ENCODE results near the gene RASA4. TPM values are rescaled to one million over a fixed set of nuclear protein-coding genes. Genes with fewer than 3 reads are reported as not detected.
"Not testable (repeated sequence)": the region's sequence is repeated elsewhere in the genome, so short reads cannot be mapped to it uniquely, and the experiment has no call there.

Gene RASA4
- total and polyA plus RNA-seq, 4 donors = 30.9 to 131 (median 56.7) TPM

DNA sequence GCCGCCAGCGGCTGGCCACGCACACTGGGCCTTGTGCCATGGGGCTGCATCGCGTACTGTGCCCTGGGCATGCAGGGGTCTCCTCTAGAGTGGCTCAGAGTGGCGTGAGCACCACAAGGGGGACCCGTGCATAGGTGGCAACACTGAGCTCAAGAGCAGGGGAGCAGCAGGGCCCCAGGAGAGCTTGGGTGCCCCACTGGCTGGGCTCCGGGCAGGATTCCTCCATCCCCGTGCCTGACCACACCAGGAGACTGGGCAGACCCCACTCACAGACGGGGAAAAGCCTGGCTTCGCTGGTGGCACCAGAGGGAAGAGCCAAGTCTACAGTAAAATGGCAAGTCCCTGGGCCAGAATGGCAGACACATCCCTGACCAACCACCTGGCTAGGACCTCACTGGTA is 47.9 kb downstream of the RASA4 start:
- H3K9me3 ChIP-seq (ENCODE audit: control insufficient read depth, insufficient read depth, low read length); H3K27ac ChIP-seq (ENCODE audit: low read depth, low read length); H3K4me1 ChIP-seq (ENCODE audit: control insufficient read depth, insufficient read depth, low read length); DNase-seq (ENCODE audit: low read depth in 4 of 6, low spot score in 6 of 6); H3K4me3 ChIP-seq (ENCODE audit: low read depth, low read length); H3K27me3 ChIP-seq (ENCODE audit: control insufficient read depth, insufficient read depth, low read length); H3K36me3 ChIP-seq (ENCODE audit: control insufficient read depth, insufficient read depth, low read length): not testable (repeated sequence)
- 80% methylated on average over 1 of the region's 11 CpGs for WGBS (ENCODE audit: insufficient coverage)

DNA sequence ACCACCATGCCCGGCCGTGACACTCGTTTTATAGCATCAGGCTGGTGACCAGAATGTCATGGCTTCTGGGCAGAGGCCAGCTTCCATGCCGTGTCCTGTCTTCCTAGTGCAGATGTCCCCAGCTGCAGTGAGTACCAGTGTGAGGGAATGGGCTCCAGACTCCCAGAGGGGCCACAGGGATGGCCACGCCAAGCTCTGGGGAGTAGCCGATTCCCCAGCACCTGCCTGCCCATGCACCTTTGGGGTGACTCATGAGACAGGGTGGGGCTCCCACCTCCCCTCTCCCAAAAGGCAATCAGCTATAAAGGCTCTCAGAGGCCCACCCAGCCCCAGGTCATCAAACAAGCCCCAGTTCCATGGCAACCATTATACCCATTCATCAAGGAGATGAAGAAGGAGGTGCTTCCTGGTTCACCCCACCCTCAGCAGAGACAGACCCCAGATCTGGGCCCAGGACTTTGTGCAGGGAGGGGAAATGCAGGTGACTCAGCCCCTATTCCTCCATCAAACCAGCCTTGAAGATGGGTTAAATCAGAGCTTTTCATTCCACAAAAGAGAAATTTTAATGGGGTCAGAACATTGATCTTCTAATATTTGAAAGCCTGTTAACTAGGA is 65.6 kb downstream of the RASA4 start, which contains the start of gene SPDYE2:
Gene SPDYE2 (plus strand): TSS at position 419 of the 615 bp plus-strand sequence. CDS start 2,030 bp downstream, outside the sequence.
- not testable (repeated sequence) for H3K27me3 ChIP-seq (ENCODE audit: control insufficient read depth, insufficient read depth, low read length); H3K27ac ChIP-seq (ENCODE audit: low read depth, low read length); H3K36me3 ChIP-seq (ENCODE audit: control insufficient read depth, insufficient read depth, low read length); DNase-seq (ENCODE audit: low read depth in 4 of 6, low spot score in 6 of 6); H3K4me3 ChIP-seq (ENCODE audit: low read depth, low read length); H3K9me3 ChIP-seq (ENCODE audit: control insufficient read depth, insufficient read depth, low read length); H3K4me1 ChIP-seq (ENCODE audit: control insufficient read depth, insufficient read depth, low read length)
- no CpG with 5 or more reads among the region's 6 CpGs for WGBS (ENCODE audit: insufficient coverage)

DNA sequence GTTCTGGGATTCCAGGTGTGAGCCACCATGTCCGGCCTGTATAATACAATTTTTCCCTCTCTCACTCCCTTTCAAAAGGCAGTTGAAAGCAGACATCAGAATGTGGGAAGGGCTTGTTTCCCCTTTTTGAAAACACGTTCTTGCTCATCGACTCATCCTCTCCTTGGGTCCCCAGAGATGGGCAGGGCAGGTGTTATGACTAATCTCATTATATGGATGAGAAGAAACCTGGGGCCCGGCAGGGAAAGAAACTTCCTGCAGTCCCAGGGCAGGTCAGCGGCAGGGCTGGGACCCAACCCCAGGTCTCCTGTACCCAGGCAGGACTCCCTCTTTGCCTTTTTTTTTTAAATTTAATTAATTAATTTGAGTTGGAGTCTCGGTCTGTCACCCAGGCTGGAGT is 70.2 kb downstream of the RASA4 start:
- WGBS (ENCODE audit: insufficient coverage) = no CpG with 5 or more reads among the region's 6 CpGs
- not testable (repeated sequence) for H3K27me3 ChIP-seq (ENCODE audit: control insufficient read depth, insufficient read depth, low read length); H3K4me3 ChIP-seq (ENCODE audit: low read depth, low read length); H3K9me3 ChIP-seq (ENCODE audit: control insufficient read depth, insufficient read depth, low read length); H3K27ac ChIP-seq (ENCODE audit: low read depth, low read length); H3K36me3 ChIP-seq (ENCODE audit: control insufficient read depth, insufficient read depth, low read length); DNase-seq (ENCODE audit: low read depth in 4 of 6, low spot score in 6 of 6); H3K4me1 ChIP-seq (ENCODE audit: control insufficient read depth, insufficient read depth, low read length)

DNA sequence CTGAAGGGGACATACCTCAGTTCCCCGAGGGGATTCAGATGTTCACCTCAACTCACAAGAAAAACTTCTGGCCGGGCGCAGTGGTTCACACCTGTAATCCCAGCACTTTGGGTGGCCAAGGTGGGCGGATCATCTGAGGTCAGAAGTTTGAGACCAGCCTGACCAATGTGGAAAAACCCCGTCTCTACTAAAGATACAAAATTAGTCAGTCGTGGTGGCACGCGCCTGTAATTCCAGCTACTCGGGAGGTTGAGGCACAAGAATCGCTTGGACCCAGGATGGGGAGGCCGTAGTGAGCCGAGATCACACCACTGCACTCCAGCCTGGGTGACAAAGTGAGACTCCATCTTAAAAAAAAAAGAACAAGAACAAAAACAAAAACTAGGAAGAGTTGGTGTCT is 71.3 kb downstream of the RASA4 start:
- H3K27ac ChIP-seq (ENCODE audit: low read depth, low read length); H3K4me3 ChIP-seq (ENCODE audit: low read depth, low read length); DNase-seq (ENCODE audit: low read depth in 4 of 6, low spot score in 6 of 6); H3K4me1 ChIP-seq (ENCODE audit: control insufficient read depth, insufficient read depth, low read length); H3K36me3 ChIP-seq (ENCODE audit: control insufficient read depth, insufficient read depth, low read length); H3K27me3 ChIP-seq (ENCODE audit: control insufficient read depth, insufficient read depth, low read length); H3K9me3 ChIP-seq (ENCODE audit: control insufficient read depth, insufficient read depth, low read length): not testable (repeated sequence)
- no CpG with 5 or more reads among the region's 12 CpGs for WGBS (ENCODE audit: insufficient coverage)

DNA sequence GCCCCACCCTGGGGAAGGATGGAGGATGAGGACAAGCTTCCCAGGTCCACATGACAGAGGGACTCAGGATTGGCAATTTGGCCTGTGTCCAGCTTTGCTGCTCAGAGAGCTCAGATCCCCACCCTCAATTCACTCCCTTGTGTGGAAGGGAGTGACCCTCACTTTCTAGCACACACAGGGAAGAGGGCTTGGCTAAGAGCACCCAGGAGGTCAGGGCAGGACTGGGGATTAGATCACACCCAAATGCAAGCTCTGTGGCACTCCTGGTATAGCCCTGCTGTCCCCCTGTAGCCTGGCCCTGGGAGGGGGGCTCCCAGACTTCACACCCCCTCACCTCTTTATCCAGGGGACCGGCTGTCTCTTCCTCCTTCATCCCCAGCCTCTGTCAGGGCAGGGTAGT is 72.2 kb downstream of the RASA4 start:
- WGBS (ENCODE audit: insufficient coverage) = no CpG with 5 or more reads among the region's 1 CpG
- H3K27me3 ChIP-seq (ENCODE audit: control insufficient read depth, insufficient read depth, low read length); H3K36me3 ChIP-seq (ENCODE audit: control insufficient read depth, insufficient read depth, low read length): not testable (repeated sequence)

DNA sequence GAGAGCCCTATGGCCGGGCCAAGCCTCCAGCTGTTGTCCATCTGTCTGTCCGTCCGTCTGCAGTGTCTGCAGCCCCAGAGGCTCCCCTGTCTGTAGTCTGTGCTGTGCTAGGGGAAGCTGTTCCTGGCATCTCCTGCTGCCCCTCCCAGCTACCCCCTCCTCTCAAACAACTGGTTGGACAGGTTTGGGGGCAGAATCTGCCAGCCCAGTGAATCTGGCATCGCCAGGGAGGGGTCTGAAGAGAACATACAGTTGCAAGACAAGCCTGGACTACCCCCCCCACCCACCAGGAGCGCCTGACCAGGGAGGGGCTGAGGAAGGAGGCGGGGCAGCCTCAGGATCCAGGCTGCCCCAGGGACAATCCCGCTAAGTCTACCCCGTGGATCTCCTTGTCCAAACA is 73.0 kb downstream of the RASA4 start, which contains the start of gene UPK3BL2:
Gene UPK3BL2 (minus strand): TSS at position 101 of the 400 bp plus-strand sequence. CDS start 60 bp downstream, at position 41.
- H3K27me3 ChIP-seq (ENCODE audit: control insufficient read depth, insufficient read depth, low read length); H3K36me3 ChIP-seq (ENCODE audit: control insufficient read depth, insufficient read depth, low read length); H3K4me1 ChIP-seq (ENCODE audit: control insufficient read depth, insufficient read depth, low read length); H3K4me3 ChIP-seq (ENCODE audit: low read depth, low read length); H3K27ac ChIP-seq (ENCODE audit: low read depth, low read length); DNase-seq (ENCODE audit: low read depth in 4 of 6, low spot score in 6 of 6); H3K9me3 ChIP-seq (ENCODE audit: control insufficient read depth, insufficient read depth, low read length): not testable (repeated sequence)
- WGBS (ENCODE audit: insufficient coverage) = no CpG with 5 or more reads among the region's 8 CpGs

More for the DNA sequence above, 72.2 kb downstream of the RASA4 start:
- DNase-seq (ENCODE audit: low read depth in 4 of 6, low spot score in 6 of 6); H3K9me3 ChIP-seq (ENCODE audit: control insufficient read depth, insufficient read depth, low read length); H3K4me3 ChIP-seq (ENCODE audit: low read depth, low read length); H3K4me1 ChIP-seq (ENCODE audit: control insufficient read depth, insufficient read depth, low read length); H3K27ac ChIP-seq (ENCODE audit: low read depth, low read length): not testable (repeated sequence)

DNA sequence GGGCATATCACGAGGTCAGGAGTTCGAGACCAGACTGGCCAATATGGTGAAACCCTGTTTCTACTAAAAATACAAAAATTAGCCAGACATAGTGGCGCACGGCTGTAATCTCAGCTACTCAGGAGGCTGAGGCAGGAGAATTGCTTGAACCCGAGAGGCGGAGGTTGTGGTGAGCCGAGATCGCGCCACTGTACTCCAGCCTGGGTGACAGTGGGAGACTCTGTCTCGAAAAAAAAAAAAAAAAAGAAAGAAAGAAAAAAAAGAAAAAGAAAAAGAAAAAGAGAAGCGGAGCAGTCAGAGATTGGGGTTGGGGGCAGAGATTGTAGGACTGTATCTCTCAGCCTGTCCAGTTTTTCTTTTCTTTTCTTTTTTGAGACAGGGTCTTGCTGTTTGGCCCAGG is 73.8 kb downstream of the RASA4 start:
- whole genome bisulfite sequencing (ENCODE audit: insufficient coverage) = no CpG with 5 or more reads among the region's 11 CpGs
- H3K27me3 ChIP-seq (ENCODE audit: control insufficient read depth, insufficient read depth, low read length); H3K36me3 ChIP-seq (ENCODE audit: control insufficient read depth, insufficient read depth, low read length); H3K9me3 ChIP-seq (ENCODE audit: control insufficient read depth, insufficient read depth, low read length); H3K27ac ChIP-seq (ENCODE audit: low read depth, low read length); H3K4me1 ChIP-seq (ENCODE audit: control insufficient read depth, insufficient read depth, low read length); H3K4me3 ChIP-seq (ENCODE audit: low read depth, low read length); DNase-seq (ENCODE audit: low read depth in 4 of 6, low spot score in 6 of 6): not testable (repeated sequence)

DNA sequence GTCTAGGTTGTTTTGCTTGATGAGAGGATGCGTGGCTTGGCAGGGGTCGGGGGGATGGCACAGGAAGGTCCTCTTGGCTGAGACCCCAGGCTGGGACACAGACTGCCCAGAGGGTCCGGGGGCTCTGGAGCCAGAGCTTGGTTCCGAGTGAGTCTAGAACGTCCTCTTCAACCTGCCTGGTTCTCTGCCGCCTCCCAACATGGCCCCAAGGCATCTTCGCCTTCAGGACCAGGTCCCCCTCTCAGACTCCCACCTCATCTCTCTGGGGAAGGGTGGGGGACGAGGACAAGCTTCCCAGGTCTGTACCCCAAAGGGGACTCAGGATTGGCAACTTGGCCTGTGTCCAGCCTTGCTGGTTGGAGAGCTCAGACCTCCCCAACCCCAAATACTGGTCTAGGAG is 74.5 kb downstream of the RASA4 start:
- not testable (repeated sequence) for H3K27me3 ChIP-seq (ENCODE audit: control insufficient read depth, insufficient read depth, low read length); H3K36me3 ChIP-seq (ENCODE audit: control insufficient read depth, insufficient read depth, low read length); H3K4me3 ChIP-seq (ENCODE audit: low read depth, low read length); DNase-seq (ENCODE audit: low read depth in 4 of 6, low spot score in 6 of 6); H3K27ac ChIP-seq (ENCODE audit: low read depth, low read length); H3K9me3 ChIP-seq (ENCODE audit: control insufficient read depth, insufficient read depth, low read length); H3K4me1 ChIP-seq (ENCODE audit: control insufficient read depth, insufficient read depth, low read length)
- WGBS (ENCODE audit: insufficient coverage) = no CpG with 5 or more reads among the region's 8 CpGs

DNA sequence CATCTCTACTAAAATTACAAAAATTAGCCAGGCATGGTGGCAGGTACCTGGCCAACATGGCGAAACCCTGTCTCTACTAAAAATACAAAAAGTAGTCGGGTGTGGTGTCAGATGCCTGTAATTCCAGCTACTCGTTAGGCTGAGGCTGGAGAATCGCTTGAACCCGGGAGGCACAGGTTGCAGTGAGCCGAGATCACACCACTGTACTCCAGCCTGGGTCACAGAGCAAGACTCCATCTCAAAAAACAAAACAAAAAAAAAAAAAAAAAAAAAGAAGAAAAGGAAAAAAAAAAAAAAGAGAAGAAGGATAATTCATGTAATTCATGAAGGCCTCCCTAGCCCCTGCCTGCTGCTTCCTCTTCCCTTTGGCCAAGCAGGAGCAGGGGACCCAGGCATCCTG is 76.0 kb downstream of the RASA4 start:
- WGBS (ENCODE audit: insufficient coverage) = no CpG with 5 or more reads among the region's 6 CpGs

DNA sequence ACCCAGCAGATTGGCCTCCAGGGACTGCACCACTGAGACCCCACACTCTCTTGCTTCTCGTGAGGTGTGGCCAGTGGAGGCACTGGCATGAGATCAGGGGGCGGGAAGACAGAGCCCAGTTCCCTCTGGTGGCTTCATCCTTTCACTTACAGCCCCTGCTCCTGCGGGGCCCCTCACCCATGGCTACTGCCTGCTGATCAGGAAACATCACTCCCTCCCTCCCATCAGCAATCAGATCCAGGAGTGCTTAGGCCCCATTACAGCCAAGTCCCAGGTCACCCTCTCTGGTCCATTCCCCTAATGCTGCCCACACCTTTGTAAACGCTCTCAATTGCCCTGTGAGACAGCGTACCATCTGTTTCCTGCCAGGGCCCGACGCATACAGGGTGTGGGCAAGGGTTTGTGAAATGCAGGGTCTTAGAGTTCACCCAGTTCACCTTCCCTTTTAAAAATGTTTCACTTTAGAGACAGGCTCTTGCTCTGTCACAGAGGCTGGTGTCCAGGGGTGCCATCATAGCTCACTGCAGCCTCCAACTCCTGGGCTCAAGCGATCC is 81.4 kb downstream of the RASA4 start:
- not testable (repeated sequence) for H3K4me1 ChIP-seq (ENCODE audit: control insufficient read depth, insufficient read depth, low read length); H3K27ac ChIP-seq (ENCODE audit: low read depth, low read length); H3K9me3 ChIP-seq (ENCODE audit: control insufficient read depth, insufficient read depth, low read length); DNase-seq (ENCODE audit: low read depth in 4 of 6, low spot score in 6 of 6); H3K27me3 ChIP-seq (ENCODE audit: control insufficient read depth, insufficient read depth, low read length); H3K36me3 ChIP-seq (ENCODE audit: control insufficient read depth, insufficient read depth, low read length); H3K4me3 ChIP-seq (ENCODE audit: low read depth, low read length)
- no CpG with 5 or more reads among the region's 8 CpGs for WGBS (ENCODE audit: insufficient coverage)

More for the DNA sequence above, 76.0 kb downstream of the RASA4 start:
- H3K4me3 ChIP-seq (ENCODE audit: low read depth, low read length); H3K36me3 ChIP-seq (ENCODE audit: control insufficient read depth, insufficient read depth, low read length); H3K9me3 ChIP-seq (ENCODE audit: control insufficient read depth, insufficient read depth, low read length); H3K4me1 ChIP-seq (ENCODE audit: control insufficient read depth, insufficient read depth, low read length); H3K27me3 ChIP-seq (ENCODE audit: control insufficient read depth, insufficient read depth, low read length); DNase-seq (ENCODE audit: low read depth in 4 of 6, low spot score in 6 of 6); H3K27ac ChIP-seq (ENCODE audit: low read depth, low read length): not testable (repeated sequence)
